ENCODE data around the gene FN1.

The FN1 gene

DNA sequence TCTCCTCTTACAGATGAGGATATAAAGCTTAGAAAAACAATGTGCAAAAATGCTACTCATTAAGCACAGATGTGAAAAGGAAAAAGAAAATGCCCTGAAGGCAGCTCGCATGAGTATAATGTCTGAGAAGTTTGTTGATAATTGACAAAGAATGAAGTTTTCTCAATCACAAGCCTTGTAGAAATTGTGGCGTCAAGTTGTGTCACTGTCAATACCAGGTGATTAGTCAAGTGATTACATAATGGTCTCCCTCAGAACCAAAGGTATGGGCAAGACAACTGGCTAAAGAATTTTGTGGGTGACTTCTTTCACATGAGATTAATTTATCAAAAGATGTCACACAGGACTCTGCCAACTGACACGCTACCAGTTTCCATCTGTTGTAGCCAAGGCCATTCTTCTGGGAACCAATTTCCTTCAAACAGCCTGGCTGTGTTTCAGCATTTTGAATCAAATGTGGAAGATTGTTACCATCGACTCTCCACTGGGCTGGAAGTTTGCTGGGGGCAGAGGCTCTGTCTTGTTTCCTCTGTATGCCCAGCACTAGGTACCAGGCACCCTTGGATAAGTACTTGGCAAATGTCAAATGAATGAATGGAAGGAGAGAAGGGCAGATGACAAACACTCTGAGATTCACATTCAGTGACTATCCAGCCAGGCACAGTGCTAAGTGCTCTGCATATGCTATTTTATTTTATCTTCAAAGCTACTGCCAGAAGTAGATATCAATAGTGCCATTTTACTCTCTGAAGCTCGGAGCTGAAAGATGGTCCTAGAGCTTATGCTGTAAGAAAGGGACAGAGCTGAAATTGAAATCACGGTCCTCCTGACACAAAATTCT lies 5.9 kb upstream of the FN1 start:
- DNase-seq, result no peak

DNA sequence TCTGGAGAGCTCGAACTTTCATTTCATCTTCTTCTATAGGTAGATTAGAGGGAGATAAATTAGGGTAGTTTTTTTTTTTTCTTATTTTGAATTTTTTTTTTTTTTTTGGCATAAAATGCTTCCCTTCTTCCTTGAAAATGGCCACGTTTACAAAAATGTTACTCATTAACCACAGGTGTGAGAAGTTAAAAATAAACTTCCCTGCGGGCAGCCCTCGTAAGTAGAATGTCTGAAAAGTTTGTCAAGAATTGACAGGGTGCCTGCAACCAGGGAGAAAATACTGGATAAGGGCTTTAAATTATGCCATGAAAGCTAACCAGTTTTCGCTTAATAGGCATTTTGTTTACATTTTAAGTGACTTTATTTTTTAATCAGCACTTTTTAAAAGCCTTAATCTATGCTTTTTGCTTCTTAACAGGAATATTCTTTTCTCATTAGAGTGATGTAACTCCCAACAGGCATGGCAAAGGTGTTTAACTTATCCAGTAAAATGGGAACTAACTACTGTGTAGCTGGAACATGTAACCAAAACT lies 4.2 kb upstream of the FN1 start:
- DNase-seq, result no peak

DNA sequence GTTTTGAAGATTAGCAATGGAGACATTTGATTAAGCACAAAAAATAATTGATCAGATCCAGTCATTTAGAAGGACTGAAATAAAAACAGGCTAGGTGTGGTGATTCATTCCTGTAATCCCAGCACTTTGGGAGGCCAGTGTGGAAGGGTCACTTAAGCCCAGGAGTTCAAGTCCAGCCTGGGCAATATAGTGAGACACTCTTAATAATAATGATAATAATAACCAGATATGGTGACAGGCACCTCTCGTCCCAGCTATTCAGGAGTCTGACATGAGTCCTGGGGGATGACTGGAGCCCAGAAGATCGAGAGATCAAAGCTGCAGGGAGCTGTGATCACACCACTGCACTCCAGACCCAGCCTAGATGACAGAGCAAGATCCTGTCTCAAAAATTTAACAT lies 3.5 kb upstream of the FN1 start:
- DNase-seq, result no peak

DNA sequence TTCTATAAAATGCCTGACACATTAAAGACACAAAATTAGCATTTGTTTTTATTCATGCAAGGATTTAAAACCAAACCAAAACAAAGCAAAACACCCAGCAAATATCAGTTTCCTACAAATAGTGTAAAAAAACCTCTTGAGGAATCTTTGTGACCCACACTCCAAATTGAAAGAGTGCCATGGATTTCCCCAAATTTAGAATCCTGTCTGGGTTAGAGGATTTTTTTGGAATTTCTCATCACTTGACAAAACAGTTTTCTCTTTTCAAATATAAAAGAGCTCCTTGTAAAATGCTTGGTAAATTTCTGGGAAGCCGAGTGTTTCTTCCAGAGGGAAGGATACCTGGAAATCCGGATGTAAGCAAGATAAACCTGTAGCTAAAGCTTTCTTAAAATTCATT lies 1.7 kb upstream of the FN1 start:
- no peak for DNase-seq

DNA sequence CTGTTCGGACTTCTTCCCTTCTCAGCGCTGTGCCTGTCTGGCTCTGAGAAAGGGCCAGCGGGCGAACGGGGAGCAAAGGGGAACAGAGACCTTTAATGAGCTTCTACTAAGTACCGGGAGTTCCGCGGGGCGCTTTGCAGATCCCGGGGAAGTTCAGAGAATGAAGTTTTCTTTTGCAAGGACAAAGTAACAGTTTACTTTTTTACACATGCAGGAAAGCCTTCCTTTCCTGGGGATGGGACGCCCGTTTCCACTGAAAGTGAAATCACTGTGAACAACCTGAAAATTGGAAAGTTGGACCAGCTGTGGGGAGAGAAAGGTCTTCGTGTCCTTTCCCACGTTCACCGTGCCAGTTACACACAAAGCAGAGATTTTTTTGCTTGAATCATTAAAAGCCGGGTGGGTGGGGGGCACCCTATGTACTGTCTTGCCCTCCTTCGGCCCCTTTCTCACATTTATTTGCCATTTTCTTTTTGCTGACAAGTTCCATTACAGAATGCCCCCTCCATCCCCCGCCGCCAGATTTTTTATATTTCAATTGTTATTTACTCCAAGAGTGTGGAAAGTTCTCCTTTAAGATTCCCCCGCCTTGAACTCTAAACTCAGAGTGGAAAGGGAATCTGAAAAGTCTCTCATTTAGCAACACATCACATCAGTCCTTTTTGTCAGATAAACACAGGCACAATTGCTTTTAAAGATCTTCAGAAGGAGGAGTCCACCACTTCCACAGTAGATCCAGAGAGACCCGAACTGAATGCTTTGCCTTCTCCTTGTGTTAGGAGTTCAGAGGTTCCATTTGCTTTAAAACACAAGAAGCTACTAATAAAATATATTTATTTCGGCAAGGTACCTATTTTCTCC lies 1.1 kb upstream of the FN1 start:
- DNase-seq, result no peak

DNA sequence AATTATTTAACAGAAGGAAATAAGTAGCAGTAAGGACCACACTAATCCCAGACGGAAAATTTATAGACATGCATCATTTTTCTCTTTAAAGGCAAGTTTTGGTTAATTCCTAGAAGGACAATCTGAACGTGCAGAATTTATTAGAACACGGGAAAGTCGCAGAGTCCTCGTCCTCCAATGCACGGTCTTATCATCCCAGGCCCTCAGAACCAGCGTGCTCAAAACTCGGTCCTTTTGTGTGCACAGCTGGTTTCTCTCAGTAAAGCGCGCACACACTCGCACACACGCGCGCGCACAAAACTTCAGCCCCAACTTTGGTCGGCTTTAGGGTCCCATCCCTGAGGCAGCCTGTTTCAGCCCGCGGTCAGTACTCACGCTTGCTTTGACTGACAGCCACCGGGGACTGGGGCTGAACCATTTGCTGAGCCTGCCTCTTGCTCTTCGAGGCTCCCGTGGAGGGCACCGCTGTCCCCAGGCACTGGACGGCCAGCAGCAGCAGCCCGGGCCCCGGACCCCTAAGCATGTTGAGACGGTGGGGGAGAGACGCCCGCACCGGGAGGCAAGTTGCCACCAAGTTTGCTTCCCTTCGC lies 493 bp downstream of the FN1 start:
- no peak for DNase-seq

DNA sequence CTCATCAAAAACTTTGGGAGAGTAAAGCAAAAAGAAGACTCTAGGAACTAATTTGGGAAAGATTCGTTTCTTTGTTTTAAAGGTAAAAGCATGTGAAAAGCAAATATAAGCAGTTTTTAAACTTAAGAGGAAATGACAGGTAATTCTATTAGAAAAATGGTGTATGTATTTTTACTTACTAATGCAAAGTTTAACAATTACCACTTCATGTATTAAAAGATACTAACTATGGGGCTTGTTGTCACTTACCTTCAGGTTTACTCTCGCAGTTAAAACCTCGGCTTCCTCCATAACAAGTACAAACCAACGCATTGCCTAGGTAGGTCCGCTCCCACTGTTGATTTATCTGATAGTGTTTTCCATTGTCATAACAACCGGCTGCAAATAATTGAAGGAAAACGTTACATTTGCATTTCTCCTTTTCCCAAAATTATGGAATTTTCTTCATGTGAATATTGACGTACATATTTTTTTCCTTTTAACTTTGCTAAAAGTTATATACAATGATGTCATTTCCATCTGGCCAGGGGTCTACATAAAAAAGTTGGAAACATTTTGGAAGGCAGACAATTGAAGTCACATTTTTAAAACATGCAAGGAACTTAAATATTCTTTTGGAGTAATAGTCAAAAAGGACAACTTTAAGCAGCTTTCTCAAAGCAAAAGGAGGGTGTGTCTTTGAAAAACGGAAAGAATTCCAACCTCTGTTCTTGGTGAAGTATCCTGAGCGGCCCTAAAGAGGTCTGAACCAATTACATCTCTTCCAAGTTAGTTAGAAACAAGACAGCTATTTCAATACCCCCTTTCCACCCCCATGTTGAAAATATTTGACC lies 1.2 kb downstream of the FN1 start:
- no peak for DNase-seq

DNA sequence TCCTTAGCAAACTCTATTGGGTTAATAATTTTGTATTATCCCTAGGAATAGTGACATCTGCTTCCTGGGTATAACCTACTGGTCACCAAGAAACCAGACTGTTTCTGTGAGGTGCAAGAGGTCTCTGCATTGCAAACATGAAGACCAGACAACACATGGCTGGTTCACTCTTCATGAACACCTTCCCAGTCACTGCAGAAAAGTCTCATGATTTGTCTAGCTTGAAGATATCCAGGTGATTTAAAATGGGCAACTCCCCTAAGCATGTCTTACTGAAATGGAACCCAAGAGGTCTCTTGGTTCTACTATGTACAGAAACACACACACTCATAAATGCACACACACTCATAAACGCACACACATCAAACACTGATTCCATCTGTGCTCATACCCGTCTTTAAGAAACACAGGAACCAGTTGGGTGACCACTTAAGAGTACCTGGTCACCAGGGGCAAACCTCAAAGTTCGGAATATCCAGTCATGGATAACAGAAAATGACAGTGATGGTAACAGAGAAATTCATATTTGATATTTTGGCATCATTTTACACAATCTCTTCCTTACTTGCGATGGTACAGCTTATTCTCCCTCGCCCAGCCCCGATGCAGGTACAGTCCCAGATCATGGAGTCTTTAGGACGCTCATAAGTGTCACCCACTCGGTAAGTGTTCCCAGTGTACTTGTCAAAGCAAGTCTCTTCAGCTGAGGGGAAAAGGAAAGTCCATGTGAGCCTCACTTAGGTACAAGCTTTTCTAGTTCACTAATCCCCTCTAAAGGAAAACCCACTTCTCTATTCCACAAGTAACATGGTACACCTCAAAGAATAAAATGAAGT lies 2.9 kb downstream of the FN1 start:
- DNase-seq, result no peak

DNA sequence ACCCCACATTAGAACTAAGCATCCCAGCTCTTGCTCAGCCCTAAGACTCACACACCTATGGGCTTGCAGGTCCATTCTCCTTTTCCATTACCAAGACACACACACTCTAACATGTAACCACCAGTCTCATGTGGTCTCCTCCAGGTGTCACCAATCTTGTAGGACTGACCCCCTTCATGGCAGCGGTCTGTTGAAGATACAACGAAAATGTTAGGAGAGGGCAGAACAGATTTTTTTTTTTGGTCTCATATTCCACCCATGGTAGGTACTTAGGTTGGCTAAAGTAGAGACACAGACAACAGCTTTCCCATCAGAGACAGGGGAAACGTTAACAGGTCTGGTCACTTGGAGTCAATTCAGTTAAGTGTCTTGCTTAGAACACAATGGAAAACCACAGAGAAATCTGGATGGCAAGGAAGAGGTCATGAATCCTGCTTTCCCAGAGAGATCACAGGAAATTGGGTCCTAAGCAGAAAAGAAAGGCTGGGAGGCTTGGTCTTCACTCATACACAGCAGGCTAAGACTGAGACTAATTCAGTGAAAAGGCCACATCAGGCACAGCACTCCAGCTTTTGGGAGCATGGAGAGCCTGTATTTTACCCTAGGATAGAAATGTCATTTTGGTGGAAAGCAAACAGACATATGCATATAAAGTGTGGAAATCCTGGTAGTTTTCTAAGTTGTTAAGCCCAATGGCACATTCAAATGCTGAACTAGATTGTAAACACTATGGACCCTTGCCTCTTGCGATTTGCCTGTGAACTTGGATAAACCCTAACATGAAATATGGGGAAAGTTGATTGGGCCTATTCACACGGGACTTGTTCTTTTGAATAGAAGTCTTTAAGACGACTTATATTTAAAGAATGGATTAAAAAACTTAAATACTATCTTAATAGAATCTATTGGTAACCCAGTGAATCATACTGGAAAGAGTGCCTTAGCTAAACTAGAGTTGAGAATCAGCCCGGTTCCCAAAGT lies 3.8 kb downstream of the FN1 start:
- no peak for DNase-seq

DNA sequence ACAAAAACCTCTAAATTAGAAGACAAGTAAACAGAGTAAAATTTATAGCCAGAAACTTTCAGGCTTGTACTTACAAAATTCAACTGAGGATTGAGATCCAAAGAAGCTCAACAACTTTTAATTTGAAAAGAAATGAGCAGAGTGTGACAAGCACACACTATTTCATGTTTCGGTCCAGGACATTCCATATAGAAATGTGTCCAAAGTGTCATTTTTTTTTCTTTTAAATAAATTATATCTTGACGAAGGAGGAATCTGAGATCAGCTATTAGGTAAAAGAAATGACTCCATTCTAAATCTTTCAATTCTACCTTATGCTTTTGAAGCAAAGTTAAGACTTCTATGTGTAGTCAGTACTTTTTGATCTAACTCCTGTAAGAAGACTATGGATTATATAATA lies 4.6 kb downstream of the FN1 start:
- DNase-seq, result no peak

DNA sequence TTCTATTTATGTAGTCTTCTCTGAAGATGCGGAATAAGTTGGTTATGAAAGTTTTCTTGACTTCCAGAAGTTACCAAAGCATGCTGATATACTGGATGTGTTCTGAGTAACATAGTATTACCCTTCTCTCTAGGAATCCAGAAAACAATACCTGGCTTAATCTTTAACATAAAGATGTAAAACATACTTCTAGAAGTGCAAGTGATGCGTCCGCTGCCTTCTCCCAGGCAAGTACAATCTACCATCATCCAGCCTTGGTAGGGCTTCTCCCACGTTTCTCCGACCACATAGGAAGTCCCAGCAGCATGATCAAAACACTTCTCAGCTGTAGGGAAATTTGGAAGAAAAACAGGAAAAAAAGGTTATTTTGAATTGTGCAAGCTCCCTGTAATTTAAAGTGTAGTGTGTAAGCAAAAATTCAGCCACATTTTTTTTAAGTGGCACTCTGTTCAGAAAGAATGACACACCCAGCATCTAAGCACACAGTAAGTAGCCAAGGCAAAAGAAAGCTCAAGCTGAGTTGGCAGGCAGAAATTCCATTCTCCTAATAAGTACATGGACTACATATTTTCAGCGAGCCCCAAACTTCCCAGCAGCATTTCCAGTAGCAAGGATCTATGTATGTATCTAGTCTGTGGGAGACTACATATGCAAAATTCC lies 5.2 kb downstream of the FN1 start:
- DNase-seq, result no peak

DNA sequence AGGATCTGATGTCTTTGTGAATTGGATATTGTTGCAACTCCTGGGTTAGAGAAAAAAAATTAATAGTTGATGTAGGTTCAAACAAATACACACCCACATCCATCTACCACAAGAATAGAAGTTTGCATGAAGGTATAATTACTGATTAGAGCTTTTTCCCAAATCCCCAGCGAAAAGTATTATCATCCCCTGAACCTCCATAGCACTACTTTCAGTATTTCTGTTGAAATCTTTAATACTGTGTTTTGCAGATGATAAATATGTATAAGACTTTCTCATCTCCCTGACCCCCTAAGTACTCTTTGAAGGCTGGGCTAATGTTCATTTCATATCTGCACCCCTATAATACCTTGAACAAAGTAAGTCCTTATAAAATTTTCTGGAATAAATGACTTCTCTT lies 6.4 kb downstream of the FN1 start:
- no peak for DNase-seq

DNA sequence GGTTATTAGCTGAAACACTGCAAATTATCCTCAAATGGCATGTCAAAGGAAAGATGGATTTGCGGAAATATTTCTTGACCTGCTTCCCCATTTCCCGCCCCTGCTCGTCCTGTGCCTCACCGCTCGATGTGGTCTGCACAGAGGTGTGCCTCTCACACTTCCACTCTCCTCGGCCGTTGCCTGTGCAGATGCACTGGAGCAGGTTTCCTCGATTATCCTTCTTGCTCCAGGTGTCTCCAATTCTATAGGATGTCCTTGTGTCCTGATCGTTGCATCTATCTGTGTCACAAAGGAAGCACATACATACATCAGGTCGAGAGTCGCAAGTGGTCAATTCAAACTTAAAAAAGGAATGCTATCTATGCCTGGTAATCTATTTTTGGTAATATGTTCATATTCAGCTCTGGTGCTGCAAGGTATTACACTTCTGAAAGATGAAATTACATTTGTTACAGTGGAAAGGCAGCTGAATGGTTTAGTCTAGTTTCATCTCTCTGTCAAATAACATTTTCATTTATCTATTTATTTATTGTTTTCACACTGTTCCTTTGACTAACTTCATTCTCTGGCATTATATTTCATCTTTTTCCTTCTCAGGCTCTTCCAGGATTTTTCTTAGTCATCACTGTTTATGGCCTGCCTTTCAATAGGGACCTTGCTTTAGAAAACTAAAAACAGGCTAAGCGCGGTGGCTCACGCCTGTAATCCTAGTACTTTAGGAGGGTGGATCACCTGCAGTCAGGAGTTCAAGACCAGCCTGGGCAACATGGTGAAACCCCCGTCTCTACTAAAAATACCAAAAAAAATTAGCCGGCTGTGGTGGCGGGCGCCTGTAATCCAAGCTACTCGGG lies 7.6 kb downstream of the FN1 start:
- DNase-seq, result no peak

DNA sequence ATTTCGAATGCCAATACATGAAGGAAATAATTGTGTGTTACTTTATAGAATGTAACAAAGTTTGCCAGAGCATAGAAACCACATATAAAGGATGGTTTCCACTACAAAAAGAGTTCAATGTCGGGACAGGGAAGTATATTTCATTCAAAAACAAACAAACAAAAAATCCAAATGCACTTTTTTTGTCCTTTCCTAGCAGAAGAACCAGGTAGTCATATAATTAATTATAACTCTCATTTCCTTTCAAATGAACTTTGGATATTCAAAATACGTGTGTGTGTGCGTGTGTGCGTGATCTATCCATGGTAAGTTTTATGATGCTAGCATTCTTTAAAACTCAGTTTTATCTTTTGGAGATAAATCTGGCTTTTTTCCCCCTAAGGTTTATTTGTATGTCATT lies 8.3 kb downstream of the FN1 start:
- DNase-seq, result no peak

DNA sequence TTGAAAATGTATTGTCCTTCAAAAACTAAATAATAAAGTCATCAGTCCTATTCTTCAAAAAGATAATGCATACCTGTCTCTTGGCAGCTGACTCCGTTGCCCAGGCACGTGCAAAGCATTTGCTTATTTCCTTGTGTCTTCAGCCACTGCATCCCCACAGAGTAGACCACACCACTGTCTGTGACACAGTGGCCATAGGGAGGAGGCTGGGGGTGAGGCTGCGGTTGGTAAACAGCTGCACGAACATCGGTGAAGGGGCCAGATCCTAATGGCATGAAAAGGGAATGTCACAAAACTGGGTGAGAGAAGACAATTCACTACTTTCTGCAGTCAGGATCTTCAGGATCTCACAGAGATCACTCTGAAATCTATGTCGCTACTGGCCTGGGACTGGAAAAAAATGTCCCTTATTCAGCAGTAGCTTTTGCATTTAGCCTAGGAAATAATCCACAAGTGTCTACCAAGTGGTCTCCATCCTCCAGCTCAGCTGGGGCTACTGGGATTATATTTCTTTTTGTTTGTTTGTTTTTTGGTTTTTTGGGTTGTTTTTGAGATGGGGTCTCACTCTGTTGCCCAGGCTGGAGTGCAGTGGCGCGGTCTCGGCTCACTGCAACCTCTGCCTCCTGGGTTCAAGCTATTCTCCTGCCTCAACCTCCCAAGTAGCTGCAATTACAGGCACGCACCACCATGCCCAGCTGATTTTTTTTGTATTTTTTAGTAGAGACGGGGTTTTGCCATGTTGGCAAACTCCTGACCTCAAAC lies 10.7 kb downstream of the FN1 start:
- DNase-seq, result no peak

DNA sequence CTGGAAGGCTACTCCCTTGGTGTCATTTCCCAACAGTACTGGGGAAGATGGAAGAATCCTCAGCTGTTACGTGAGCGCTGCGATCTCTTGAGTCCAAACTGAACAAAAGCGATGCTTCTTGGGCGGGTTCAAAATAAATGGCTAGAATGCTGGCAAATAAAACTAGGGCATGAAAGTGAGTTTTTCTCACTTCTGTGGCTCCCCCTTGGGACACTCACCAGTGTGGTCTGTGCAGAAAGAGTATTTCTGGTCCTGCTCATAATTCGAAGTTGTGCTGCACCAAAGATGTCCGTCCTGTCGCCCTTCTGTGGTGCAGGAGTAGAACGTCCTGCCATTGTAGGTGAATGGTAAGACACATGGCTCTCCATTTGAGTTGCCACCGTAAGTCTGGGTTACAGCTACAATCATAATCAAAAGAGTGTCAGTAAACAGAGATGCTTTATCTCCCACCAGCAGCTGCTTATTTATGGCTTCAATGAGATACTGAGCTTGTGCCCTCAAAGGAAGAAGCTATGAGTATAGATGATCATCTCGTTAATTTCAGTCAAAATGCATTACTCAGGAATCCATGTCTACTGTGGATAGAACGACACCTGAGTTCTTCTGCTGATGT lies 11.8 kb downstream of the FN1 start:
- no peak for DNase-seq

DNA sequence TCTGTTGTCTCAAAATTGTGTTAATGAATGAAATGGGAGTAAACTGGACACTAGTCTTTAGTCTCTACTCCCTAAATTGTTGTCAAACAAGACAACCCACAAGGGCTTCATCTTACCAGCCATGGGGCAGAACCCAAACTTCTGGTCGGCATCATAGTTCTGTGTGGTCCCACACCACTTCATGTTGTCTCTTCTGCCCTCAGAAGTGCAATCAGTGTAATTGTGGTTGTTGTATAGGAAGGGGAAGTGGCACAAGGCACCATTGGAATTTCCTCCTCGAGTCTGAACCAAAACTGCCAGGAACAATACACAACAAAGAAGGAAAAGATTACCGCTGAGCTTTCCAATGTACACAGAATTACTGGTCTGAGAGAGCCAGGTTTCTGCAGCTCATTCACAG lies 12.6 kb downstream of the FN1 start:
- no peak for DNase-seq

DNA sequence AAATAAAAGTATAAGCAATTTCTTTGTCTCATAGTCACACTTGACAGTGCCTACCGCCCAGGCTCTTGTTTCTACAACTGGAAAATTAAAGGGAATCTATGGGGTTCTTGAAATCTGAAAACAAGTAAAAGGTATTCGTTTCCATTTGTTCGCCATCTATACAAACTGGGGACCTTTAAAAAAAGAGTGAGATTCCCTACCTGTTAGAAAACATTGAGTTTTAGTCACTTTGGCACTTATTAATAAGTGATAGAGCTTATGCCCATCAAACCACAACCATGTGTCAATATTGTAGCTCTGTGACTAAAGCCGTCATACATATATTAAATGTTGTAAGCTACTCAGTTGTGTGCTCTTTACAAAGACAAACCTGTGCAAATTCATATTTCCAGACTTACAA lies 13.2 kb downstream of the FN1 start:
- DNase-seq, result no peak

All from activated naive CD4-positive, alpha-beta T cell treated with anti-CD3 and anti-CD28 coated beads, Interleukin-2, amount 50 U/mL, for 16 hours (primary cell).